ENCODE measurements around the gene MIDN.
"Not testable (repeated sequence)": the region's sequence is repeated elsewhere in the genome, so short reads cannot be mapped to it uniquely, and the experiment has no call there.

The MIDN gene

GRCh38 chr19:1246265-1247087 is 1.9 kb upstream of the MIDN start:
- not testable (repeated sequence) for DNase-seq (ENCODE audit: low read depth in 2 of 2)

GRCh38 chr19:1247748-1248138 is 640 bp upstream of the MIDN start:
- DNase-seq (ENCODE audit: low read depth in 2 of 2), result no peak

GRCh38 chr19:1248786-1249297 is 459 bp downstream of the MIDN start:
- DNase-seq (ENCODE audit: low read depth in 2 of 2), result peak in 1 of 2 donors; percentile 67

- peak; percentile 85 to 90 for DNase-seq (ENCODE audit: low read depth in 2 of 2)
Observed at GRCh38 chr19:1249298-1249989, 1.1 kb downstream of the MIDN start.

GRCh38 chr19:1249990-1250436 is 1.6 kb downstream of the MIDN start:
- no peak for DNase-seq (ENCODE audit: low read depth in 2 of 2)

- DNase-seq (ENCODE audit: low read depth in 2 of 2), result no peak
Observed at GRCh38 chr19:1250437-1251260, 2.3 kb downstream of the MIDN start.

- DNase-seq (ENCODE audit: low read depth in 2 of 2), result no peak
Observed at GRCh38 chr19:1251330-1252220, 3.2 kb downstream of the MIDN start.

- no peak for DNase-seq (ENCODE audit: low read depth in 2 of 2)
Observed at GRCh38 chr19:1252221-1252820, 3.9 kb downstream of the MIDN start.

GRCh38 chr19:1252821-1253513 is 4.6 kb downstream of the MIDN start:
- DNase-seq (ENCODE audit: low read depth in 2 of 2), result peak in 1 of 2 donors; percentile 51

- DNase-seq (ENCODE audit: low read depth in 2 of 2), result no peak
Observed at GRCh38 chr19:1253514-1254080, 5.2 kb downstream of the MIDN start.

- DNase-seq (ENCODE audit: low read depth in 2 of 2), result no peak
Observed at GRCh38 chr19:1254081-1254527, 5.7 kb downstream of the MIDN start.

GRCh38 chr19:1254530-1255185 is 6.3 kb downstream of the MIDN start:
- DNase-seq (ENCODE audit: low read depth in 2 of 2), result no peak

GRCh38 chr19:1255186-1256161 is 7.1 kb downstream of the MIDN start:
- DNase-seq (ENCODE audit: low read depth in 2 of 2), result no peak

GRCh38 chr19:1256646-1257474 is 8.5 kb downstream of the MIDN start:
- no peak for DNase-seq (ENCODE audit: low read depth in 2 of 2)

- no peak for DNase-seq (ENCODE audit: low read depth in 2 of 2)
Observed at GRCh38 chr19:1257475-1258162, 9.2 kb downstream of the MIDN start.

GRCh38 chr19:1258163-1258492 is 9.7 kb downstream of the MIDN start:
- no peak for DNase-seq (ENCODE audit: low read depth in 2 of 2)

Data from stimulated activated CD8-positive, alpha-beta memory T cell treated with anti-CD3 and anti-CD28 coated beads, Interleukin-7, amount 100 ng/mL, for 1 hour (primary cell).